H1 (cell line): ENCODE measurements around the gene ZFAND3. TPM values are rescaled to one million over a fixed set of nuclear protein-coding genes. Genes with fewer than 3 reads are reported as not detected.
A peak's percentile ranks its signal among the peaks of the same experiment; 100 is the strongest.

Source experiments
- CTCF ChIA-PET: fragments of 300-600 bp; sonication (Branson Sonifier 250); formaldehyde crosslinking; loops from one replicate; lab custom pipeline; 2021; ENCODE audit not compliant: partially characterized antibody; lab: Charles Lee
- POLR2A ChIA-PET: fragments of 300-600 bp; sonication (Branson Sonifier 250); formaldehyde crosslinking; loops from one replicate; lab custom pipeline; 2021; ENCODE audit warnings: inconsistent platforms; ENCODE audit not compliant: partially characterized antibody; lab: Charles Lee
- DNase-seq, 2 experiments: peaks; one replicate each; pipeline versions ENCODE4 v3.0.0 to v3.0.0-alpha.2; 2010 to 2022; ENCODE audit warnings: low spot score in 2 of 2, low read depth in 1 of 2, mixed read lengths in 1 of 2
- FAIRE-seq: peaks from 2 replicates; lab custom pipeline; 2011; peaks lifted over from hg19 to GRCh38; lab: Jason Lieb, UNC
- H2AFZ ChIP-seq: 2 replicates; pipeline ENCODE4 v1.8.1; 2012; ENCODE audit warnings: low read length, inconsistent platforms
- H2AK5ac ChIP-seq: 2 replicates; pipeline ENCODE4 v1.6.1; 2013; ENCODE audit warnings: low read depth, low read length
- H2BK120ac ChIP-seq: replicated peaks from 2 replicates; pipeline ENCODE3; 2013; ENCODE audit warnings: low read depth, low read length, inconsistent platforms
- H2BK12ac ChIP-seq: 2 replicates; pipeline ENCODE4 v1.6.1; 2013; ENCODE audit warnings: low read depth, low read length
- H2BK15ac ChIP-seq: 2 replicates; pipeline ENCODE4 v1.6.1; 2013; ENCODE audit warnings: low read length
- H2BK20ac ChIP-seq: 2 replicates; pipeline ENCODE4 v1.6.1; 2013; ENCODE audit warnings: low read length
- H2BK5ac ChIP-seq: 2 replicates; pipeline ENCODE4 v1.6.1; 2013; ENCODE audit warnings: low read depth, low read length
- H3K14ac ChIP-seq: 2 replicates; pipeline ENCODE4 v1.6.1; 2013; ENCODE audit warnings: inconsistent platforms; ENCODE audit not compliant: insufficient read length
- H3K18ac ChIP-seq: 2 replicates; pipeline ENCODE4 v1.6.1; 2013; ENCODE audit warnings: low read length; ENCODE audit errors: extremely low read depth
- H3K23ac ChIP-seq: 2 replicates; pipeline ENCODE4 v1.6.1; 2013; ENCODE audit warnings: inconsistent platforms; ENCODE audit not compliant: insufficient read length
- H3K23me2 ChIP-seq: 2 replicates; pipeline ENCODE4 v1.6.1; 2013; ENCODE audit warnings: low read depth, low read length
- H3K27ac ChIP-seq: 2 replicates; pipeline ENCODE4 v1.6.1; 2011; ENCODE audit warnings: low read depth, low read length, inconsistent platforms
- H3K27me3 ChIP-seq, 4 experiments: replicated peaks in 1 of 4; 1 replicate in 1 of 4; 2 replicates in 3 of 4; pipeline versions ENCODE4 v1.6.1 to v1.8.1; 2011 to 2013; ENCODE audit warnings: low read length in 3 of 4, mild to moderate bottlenecking in 3 of 4, inconsistent platforms in 2 of 4, mixed read lengths in 2 of 4, moderate library complexity in 1 of 4; ENCODE audit not compliant: control insufficient read depth in 3 of 4, insufficient read depth in 3 of 4; ENCODE audit errors: extremely low read depth in 1 of 4
- H3K36me3 ChIP-seq, 4 experiments: 2 replicates each; pipeline versions ENCODE4 v1.6.1 to v1.8.1; 2011 to 2013; ENCODE audit warnings: mild to moderate bottlenecking in 4 of 4, low read length in 3 of 4, moderate library complexity in 2 of 4, control low read depth in 1 of 4, inconsistent platforms in 1 of 4; ENCODE audit not compliant: insufficient read depth in 4 of 4, control insufficient read depth in 2 of 4
- H3K4ac ChIP-seq: replicated peaks from 2 replicates; pipeline ENCODE3; 2013; ENCODE audit warnings: low read length, low read depth, mixed read lengths, inconsistent platforms; ENCODE audit not compliant: insufficient read length
- H3K4me1 ChIP-seq, 4 experiments: replicated peaks in 1 of 4; 1 replicate in 1 of 4; 2 replicates in 3 of 4; pipeline versions ENCODE4 v1.6.1 to v1.8.1; 2011 to 2013; ENCODE audit warnings: low read length in 3 of 4, inconsistent platforms in 2 of 4, mixed read lengths in 1 of 4; ENCODE audit not compliant: insufficient read depth in 4 of 4, control insufficient read depth in 3 of 4
- H3K4me2 ChIP-seq, 2 experiments: 2 replicates each; pipeline versions ENCODE4 v1.6.1 to v1.8.1; 2011 to 2013; ENCODE audit warnings: low read depth in 2 of 2, low read length in 2 of 2, control low read depth in 1 of 2, inconsistent platforms in 1 of 2, mild to moderate bottlenecking in 1 of 2; ENCODE audit not compliant: insufficient read depth in 1 of 2
- H3K4me3 ChIP-seq, 4 experiments: fragments of 200-600, 300-600 bp in 1 of 4; sonication (generic), shearing (Covaris generic), sonication (Bioruptor Twin) in 1 of 4; 2 replicates each; pipeline versions ENCODE4 v1.5.1 to v1.8.1; 2011 to 2016; ENCODE audit warnings: low read length in 4 of 4, low read depth in 3 of 4, control low read depth in 2 of 4, inconsistent platforms in 2 of 4, mild to moderate bottlenecking in 2 of 4, mixed read lengths in 1 of 4, moderate library complexity in 1 of 4; ENCODE audit not compliant: insufficient read depth in 2 of 4; ENCODE audit errors: extremely low read depth in 1 of 4
- H3K56ac ChIP-seq: replicated peaks from 2 replicates; pipeline ENCODE3; 2013; ENCODE audit warnings: low read depth, mild to moderate bottlenecking, mixed read lengths, low read length, inconsistent platforms; ENCODE audit not compliant: insufficient read length
- H3K79me1 ChIP-seq: 2 replicates; pipeline ENCODE4 v1.6.1; 2013; ENCODE audit warnings: low read depth, low read length, control low read depth
- H3K79me2 ChIP-seq, 2 experiments: 2 replicates each; pipeline versions ENCODE4 v1.6.1 to v1.8.1; 2012 to 2013; ENCODE audit warnings: low read length in 2 of 2, mild to moderate bottlenecking in 2 of 2, inconsistent platforms in 1 of 2; ENCODE audit not compliant: insufficient read depth in 2 of 2, control insufficient read depth in 1 of 2
- H3K9ac ChIP-seq, 4 experiments: replicated peaks in 1 of 4; 1 replicate in 1 of 4; 2 replicates in 3 of 4; pipeline versions ENCODE4 v1.6.1 to v1.8.1; 2011 to 2013; ENCODE audit warnings: low read depth in 3 of 4, low read length in 3 of 4, control low read depth in 2 of 4, mild to moderate bottlenecking in 2 of 4, moderate library complexity in 2 of 4, inconsistent platforms in 1 of 4; ENCODE audit errors: extremely low read depth in 1 of 4
- H3K9me3 ChIP-seq, 2 experiments: 2 replicates each; pipeline versions ENCODE4 v1.6.1 to v1.8.1; 2012 to 2013; ENCODE audit warnings: mild to moderate bottlenecking in 2 of 2, moderate library complexity in 2 of 2, control low read depth in 1 of 2, inconsistent platforms in 1 of 2, low read depth in 1 of 2, low read length in 1 of 2, mixed read lengths in 1 of 2; ENCODE audit not compliant: insufficient read depth in 2 of 2
- H4K20me1 ChIP-seq, 2 experiments: replicated peaks in 1 of 2; 2 replicates each; pipeline versions ENCODE3 to v1.8.1; 2011 to 2013; ENCODE audit warnings: inconsistent platforms in 2 of 2, low read length in 2 of 2, mild to moderate bottlenecking in 1 of 2; ENCODE audit not compliant: insufficient read depth in 2 of 2, control insufficient read depth in 1 of 2
- H4K5ac ChIP-seq: 2 replicates; pipeline ENCODE4 v1.6.1; 2013; ENCODE audit warnings: low read length, low read depth, mixed read lengths, inconsistent platforms; ENCODE audit not compliant: insufficient read length
- H4K8ac ChIP-seq: 2 replicates; pipeline ENCODE4 v1.8.0; 2013; ENCODE audit warnings: mild to moderate bottlenecking, moderate library complexity, low read length, inconsistent platforms; ENCODE audit not compliant: insufficient read depth; ENCODE audit errors: extremely low read depth
- H4K91ac ChIP-seq: replicated peaks from 2 replicates; pipeline ENCODE3; 2013; ENCODE audit warnings: low read length, mixed read lengths, inconsistent platforms; ENCODE audit not compliant: insufficient read length
- BCL11A ChIP-seq, 2 experiments: IDR thresholded peaks; one replicate each; pipeline ENCODE4 v1.6.1; 2011; ENCODE audit warnings: low read depth in 2 of 2, low read length in 2 of 2, mild to moderate bottlenecking in 2 of 2
- SP4 ChIP-seq: IDR thresholded peaks from 2 replicates; pipeline ENCODE4 v1.6.1; 2012; ENCODE audit warnings: low read length, inconsistent platforms
- SRF ChIP-seq: IDR thresholded peaks from 2 replicates; pipeline ENCODE4 v1.6.1; 2011; ENCODE audit warnings: mild to moderate bottlenecking, low read depth, low read length, moderate library complexity
- WGBS, 2 experiments: shearing (Covaris generic) in 1 of 2; methylation state at CpG; one replicate each; pipeline versions ENCODE4 v1.1.6 to v1.1.7; 2013 to 2015; ENCODE audit warnings: low lambda C conversion rate in 2 of 2, mixed read lengths in 2 of 2, inconsistent platforms in 1 of 2, low coverage in 1 of 2, missing lambda C conversion rate in 1 of 2; ENCODE audit not compliant: insufficient replicate concordance in 2 of 2, insufficient coverage in 1 of 2, insufficient read length in 1 of 2; ENCODE audit errors: extremely low coverage in 1 of 2, missing lambda C conversion rate in 1 of 2; 5-methylcytosine and 5-hydroxymethylcytosine counted together
- polyA plus RNA-seq, 7 experiments: library from polyadenylated mRNA; depleted of rRNA in 3 of 7; stranded (reverse) in 5 of 7; unstranded in 2 of 7; fragments of >200 nt in 5 of 7; fragments of 200-250 nt in 2 of 7; gene quantifications; 1 replicate in 5 of 7; 2 replicates in 1 of 7; 4 replicates in 1 of 7; pipeline versions ENCODE4 v1.2.1 to v1.2.3, GENCODE V29; 2011 to 2013; ENCODE audit warnings: missing spikeins in 2 of 7, mixed read lengths in 2 of 7
- total RNA-seq: library from RNA; stranded (reverse); fragmentation: NEBNext Ultra II Directional; extraction: Animal tissue kit (Norgen Biotek cat#: 25700); gene quantifications from 2 replicates; pipeline ENCODE4 v1.2.1, GENCODE V29; 2021

ZFAND3 gene
- total and polyA plus RNA-seq, 2 of the 8 experiments (the other 6 are each of a cell fraction or from before 2014, with no cell fraction given), result 13.0 to 51.3 TPM

GRCh38 chr6:37850728-37851285 is 31.3 kb downstream of the ZFAND3 start:
- no peak overlapping the region for H2BK12ac ChIP-seq
- H3K4ac ChIP-seq, result no peak overlapping the region
- H4K8ac ChIP-seq, result no peak overlapping the region
- 94% methylated on average over 9 of the region's 9 CpGs; no CpG with 5 or more reads in 1 of the 2 experiments for WGBS, 2 experiments
- H2BK15ac ChIP-seq, result no peak overlapping the region
- CTCF ChIA-PET, result no interaction called here
- no peak overlapping the region for H3K23ac ChIP-seq
- H3K56ac ChIP-seq, result no peak overlapping the region
- no peaks in the 10 kb centered on the region for H3K23me2 ChIP-seq
- H2BK5ac ChIP-seq, result 0 out of 2 replicates have a peak overlapping the region, but pooled peaks have one; percentile 38
- H2BK120ac ChIP-seq, result no peak overlapping the region
- no peak overlapping the region; a peak in 1 of 7 replicates for H3K9ac ChIP-seq
- no peaks in the 10 kb centered on the region for H3K27me3 ChIP-seq
- H3K9me3 ChIP-seq, result no peaks in the 10 kb centered on the region
- H3K4me2 ChIP-seq, result no peak overlapping the region
- H3K14ac ChIP-seq, result no peak overlapping the region
- POLR2A ChIA-PET, result no interaction called here
- H3K4me3 ChIP-seq, result no peak overlapping the region
- no peak overlapping the region for H3K27ac ChIP-seq
- peaks cover 4 to 13% of the 10 kb centered on the region in 2 experiments for H4K20me1 ChIP-seq
- no peak overlapping the region for H2AK5ac ChIP-seq
- H3K79me1 ChIP-seq, result peaks cover 3% of the 10 kb centered on the region; the same call in 1 of the 2 replicates
- no peak overlapping the region for H3K18ac ChIP-seq
- no peak overlapping the region for H4K91ac ChIP-seq
- no peak overlapping the region for H4K5ac ChIP-seq
- no peak overlapping the region for H2AFZ ChIP-seq
- DNase-seq (no peak), FAIRE-seq (no peak)
- peaks cover 7 to 75% of the 10 kb centered on the region in 2 experiments; a peak in 3 of 4 replicates for H3K79me2 ChIP-seq
- H2BK20ac ChIP-seq, result no peak overlapping the region
- no peaks in the 10 kb centered on the region for H3K4me1 ChIP-seq
- H3K36me3 ChIP-seq, result no peaks in the 10 kb centered on the region
- TF ChIP-seq BCL11A (IDR thresholded peaks at IDR 0.05; ENCODE audit: low read depth in 2 of 2, low read length in 2 of 2), result no peak
- TF ChIP-seq SP4, result no peak
- no peak for TF ChIP-seq SRF
